GM23338 (cell line): Measurements from ENCODE around the gene KIF1A.

Source experiments
- EZH2 ChIP-seq: fragments of 200-600 bp; sonication (generic); IDR thresholded peaks from one replicate; pipeline ENCODE4 v1.8.0; 2017; ENCODE audit warnings: antibody characterized with exemption, mild to moderate bottlenecking, low read depth; ENCODE audit not compliant: unreplicated experiment
- EZH2phosphoT487 ChIP-seq: fragments of 200-600 bp; sonication (generic); IDR thresholded peaks from one replicate; pipeline ENCODE4 v1.8.1; 2018; ENCODE audit warnings: antibody characterized with exemption; ENCODE audit not compliant: unreplicated experiment
- REST ChIP-seq: IDR thresholded peaks from one replicate; pipeline ENCODE4 v1.6.1; 2018; ENCODE audit warnings: antibody characterized with exemption; ENCODE audit not compliant: unreplicated experiment
- TF ChIP-seq, protein P1 (sequence below), 2 experiments: fragments of 200-600 bp in 1 of 2; sonication (generic) in 1 of 2; conservative IDR thresholded peaks; 2 replicates each; pipeline versions ENCODE4 v1.5.1 to v1.6.1; 2016 to 2017; ENCODE audit warnings: antibody characterized with exemption in 2 of 2, low read depth in 2 of 2, mild to moderate bottlenecking in 2 of 2, moderate library complexity in 1 of 2

- TF ChIP-seq EZH2 (no peak), REST (no peak), EZH2phosphoT487 (no peak)
- TF ChIP-seq, protein P1, sequence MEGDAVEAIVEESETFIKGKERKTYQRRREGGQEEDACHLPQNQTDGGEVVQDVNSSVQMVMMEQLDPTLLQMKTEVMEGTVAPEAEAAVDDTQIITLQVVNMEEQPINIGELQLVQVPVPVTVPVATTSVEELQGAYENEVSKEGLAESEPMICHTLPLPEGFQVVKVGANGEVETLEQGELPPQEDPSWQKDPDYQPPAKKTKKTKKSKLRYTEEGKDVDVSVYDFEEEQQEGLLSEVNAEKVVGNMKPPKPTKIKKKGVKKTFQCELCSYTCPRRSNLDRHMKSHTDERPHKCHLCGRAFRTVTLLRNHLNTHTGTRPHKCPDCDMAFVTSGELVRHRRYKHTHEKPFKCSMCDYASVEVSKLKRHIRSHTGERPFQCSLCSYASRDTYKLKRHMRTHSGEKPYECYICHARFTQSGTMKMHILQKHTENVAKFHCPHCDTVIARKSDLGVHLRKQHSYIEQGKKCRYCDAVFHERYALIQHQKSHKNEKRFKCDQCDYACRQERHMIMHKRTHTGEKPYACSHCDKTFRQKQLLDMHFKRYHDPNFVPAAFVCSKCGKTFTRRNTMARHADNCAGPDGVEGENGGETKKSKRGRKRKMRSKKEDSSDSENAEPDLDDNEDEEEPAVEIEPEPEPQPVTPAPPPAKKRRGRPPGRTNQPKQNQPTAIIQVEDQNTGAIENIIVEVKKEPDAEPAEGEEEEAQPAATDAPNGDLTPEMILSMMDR (conservative IDR thresholded peaks at IDR 0.05; ENCODE audit: low read depth in 2 of 2) = peak in 1 of 2 experiments; percentile 54; a peak in 3 of 4 replicates
Measured at GRCh38 chr2:240834377-240834975, 14.5 kb upstream of the KIF1A start.
